ENCODE data around the gene UNC80. TPM values are rescaled to one million over a fixed set of nuclear protein-coding genes. Genes with fewer than 3 reads are reported as not detected.

Gene UNC80
- polyA plus RNA-seq, 2 of the 4 experiments (the other 2 are of a cell fraction) = not detected

GRCh38 chr2:209937893-209938292 is 166.3 kb downstream of the UNC80 start:
- ChIA-PET POLR2A (no interaction called here), CTCF (interaction anchor here (1.2 kb wide), 1 partner anchor 18 kb away, joined by 3 read pairs; no protein-coding TSS in a partner anchor)
- Histone ChIP-seq H3K4me1 (no peaks in the 10 kb centered on the region), H3K4me2 (no peak overlapping the region), H3K27ac (no peak overlapping the region), H3K4me3 (no peak overlapping the region), H3K9me3 (no peaks in the 10 kb centered on the region)
- FAIRE-seq (no peak), DNase-seq (ENCODE audit: low read depth in 1 of 2, low spot score in 1 of 2) (no peak), ATAC-seq (no peak)
- TF ChIP-seq TFCP2L1 (CRISPR knock-in tag; IDR thresholded peaks at IDR 0.05) (no peak), CBX2 (IDR thresholded peaks at IDR 0.05; ENCODE audit: borderline replicate concordance, low read depth) (no peak), EHF (CRISPR knock-in tag; IDR thresholded peaks at IDR 0.05) (no peak), RAD21 (conservative IDR thresholded peaks at IDR 0.05 in 1 of 2, IDR thresholded peaks at IDR 0.05 in 1 of 2) (no peak), JUNB (IDR thresholded peaks at IDR 0.05) (no peak), SMC3 (IDR thresholded peaks at IDR 0.05) (no peak), SREBF2 (IDR thresholded peaks at IDR 0.05) (no peak), GATA3 (IDR thresholded peaks at IDR 0.05; ENCODE audit: borderline replicate concordance) (no peak), PBX3 (IDR thresholded peaks at IDR 0.05) (no peak), NR3C1 (IDR thresholded peaks at IDR 0.05) (no peak), KDM1A (IDR thresholded peaks at IDR 0.05; ENCODE audit: low read depth) (no peak)
- TF ChIP-seq, protein P1, sequence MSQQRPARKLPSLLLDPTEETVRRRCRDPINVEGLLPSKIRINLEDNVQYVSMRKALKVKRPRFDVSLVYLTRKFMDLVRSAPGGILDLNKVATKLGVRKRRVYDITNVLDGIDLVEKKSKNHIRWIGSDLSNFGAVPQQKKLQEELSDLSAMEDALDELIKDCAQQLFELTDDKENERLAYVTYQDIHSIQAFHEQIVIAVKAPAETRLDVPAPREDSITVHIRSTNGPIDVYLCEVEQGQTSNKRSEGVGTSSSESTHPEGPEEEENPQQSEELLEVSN (IDR thresholded peaks at IDR 0.05; ENCODE audit: borderline replicate concordance, low read depth) = no peak

DNA sequence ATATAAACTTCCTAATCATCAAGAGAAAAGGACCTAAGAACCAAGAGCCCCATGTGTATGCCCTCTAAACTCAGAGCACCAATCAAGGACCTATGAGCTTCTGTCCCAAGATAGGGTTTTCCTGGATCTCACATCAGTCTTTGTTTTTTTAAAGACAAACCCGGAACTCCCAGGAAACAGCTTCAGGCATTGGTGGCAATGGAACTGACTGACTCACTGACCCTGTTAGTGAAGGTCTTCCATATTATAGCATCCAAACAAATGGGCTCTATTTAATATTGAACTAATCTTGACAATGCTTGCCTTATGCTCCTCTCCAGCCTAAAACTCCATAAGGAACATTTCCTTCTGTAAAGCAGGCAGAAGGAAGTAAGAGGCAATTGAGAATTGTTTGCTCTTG is 167.3 kb downstream of the UNC80 start:
- POLR2A ChIA-PET = no interaction called here
- Histone ChIP-seq H3K4me2 (no peak overlapping the region), H3K4me3 (no peak overlapping the region), H3K9me3 (no peaks in the 10 kb centered on the region), H3K27ac (no peak overlapping the region), H3K4me1 (no peaks in the 10 kb centered on the region)
- CTCF ChIA-PET = interaction anchor here (1.2 kb wide), 1 partner anchor 17 kb away, joined by 3 read pairs; no protein-coding TSS in a partner anchor
- TF ChIP-seq NPAS2 (CRISPR knock-in tag; IDR thresholded peaks at IDR 0.05; ENCODE audit: borderline replicate concordance) (no peak), CHD2 (IDR thresholded peaks at IDR 0.05; ENCODE audit: low read length, partially characterized antibody) (no peak), CHD4 (IDR thresholded peaks at IDR 0.05; ENCODE audit: borderline replicate concordance) (no peak), BHLHE40 (IDR thresholded peaks at IDR 0.05; ENCODE audit: low read depth, low read length) (no peak), HOXB13 (CRISPR knock-in tag; IDR thresholded peaks at IDR 0.05; ENCODE audit: low read depth) (no peak), HEYL (CRISPR knock-in tag; IDR thresholded peaks at IDR 0.05) (no peak), ZC3H11A (IDR thresholded peaks at IDR 0.05) (no peak), RARB (CRISPR knock-in tag; IDR thresholded peaks at IDR 0.05) (no peak), POLR2AphosphoS2 (conservative IDR thresholded peaks at IDR 0.05; ENCODE audit: low read length) (no peak), FOXS1 (CRISPR knock-in tag; IDR thresholded peaks at IDR 0.05) (no peak), TFCP2L1 (CRISPR knock-in tag; IDR thresholded peaks at IDR 0.05) (no peak)
- TF ChIP-seq, protein P1 (IDR thresholded peaks at IDR 0.05; ENCODE audit: borderline replicate concordance, low read depth) = no peak
- ATAC-seq = no peak
- no peak for DNase-seq (ENCODE audit: low read depth in 1 of 2, low spot score in 1 of 2)
- 7% methylated on average over 1 of the region's 1 CpG for WGBS (ENCODE audit: missing lambda C conversion rate)
- FAIRE-seq = no peak

DNA sequence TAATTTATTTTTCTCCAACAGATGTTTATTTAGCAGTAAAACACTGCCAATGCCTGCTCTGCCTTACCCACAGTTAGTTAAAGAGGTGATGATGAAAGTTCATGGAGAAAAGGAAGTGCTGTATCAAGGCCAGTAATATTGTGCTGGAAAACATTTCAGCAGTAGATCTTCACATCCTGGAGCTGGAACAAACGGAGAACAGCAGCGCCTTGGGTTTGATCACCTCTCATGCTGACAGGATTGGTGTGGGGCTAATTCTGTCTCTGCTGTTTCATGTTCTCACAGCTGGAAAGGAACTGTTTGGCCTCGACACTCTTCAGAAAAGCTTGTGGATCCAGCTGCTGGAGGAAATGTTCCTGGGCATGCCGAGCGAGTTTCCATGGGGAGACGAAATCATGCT is 169.3 kb downstream of the UNC80 start:
- Histone ChIP-seq H3K4me1 (no peaks in the 10 kb centered on the region), H3K9me3 (no peaks in the 10 kb centered on the region), H3K4me2 (no peak overlapping the region), H3K4me3 (no peak overlapping the region), H3K27ac (no peak overlapping the region)
- POLR2A ChIA-PET = no interaction called here
- TF ChIP-seq POLR2AphosphoS2 (conservative IDR thresholded peaks at IDR 0.05; ENCODE audit: low read length) = no peak
- no peak for TF ChIP-seq CEBPB (IDR thresholded peaks at IDR 0.05)
- TF ChIP-seq HOXB5 (CRISPR knock-in tag; IDR thresholded peaks at IDR 0.05) = no peak
- TF ChIP-seq ZFP36 (IDR thresholded peaks at IDR 0.05; ENCODE audit: borderline replicate concordance, partially characterized antibody) = no peak
- TF ChIP-seq MAX (IDR thresholded peaks at IDR 0.05) = no peak
- no peak for TF ChIP-seq BHLHE40 (IDR thresholded peaks at IDR 0.05; ENCODE audit: low read depth, low read length)
- TF ChIP-seq BCL3 (IDR thresholded peaks at IDR 0.05) = no peak
- TF ChIP-seq PHF8 (IDR thresholded peaks at IDR 0.05; ENCODE audit: borderline replicate concordance, low read depth) = no peak
- TF ChIP-seq, protein P2, sequence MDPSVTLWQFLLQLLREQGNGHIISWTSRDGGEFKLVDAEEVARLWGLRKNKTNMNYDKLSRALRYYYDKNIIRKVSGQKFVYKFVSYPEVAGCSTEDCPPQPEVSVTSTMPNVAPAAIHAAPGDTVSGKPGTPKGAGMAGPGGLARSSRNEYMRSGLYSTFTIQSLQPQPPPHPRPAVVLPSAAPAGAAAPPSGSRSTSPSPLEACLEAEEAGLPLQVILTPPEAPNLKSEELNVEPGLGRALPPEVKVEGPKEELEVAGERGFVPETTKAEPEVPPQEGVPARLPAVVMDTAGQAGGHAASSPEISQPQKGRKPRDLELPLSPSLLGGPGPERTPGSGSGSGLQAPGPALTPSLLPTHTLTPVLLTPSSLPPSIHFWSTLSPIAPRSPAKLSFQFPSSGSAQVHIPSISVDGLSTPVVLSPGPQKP (IDR thresholded peaks at IDR 0.05; ENCODE audit: low read depth, low read length) = no peak
- no peak for ATAC-seq
- DNase-seq (ENCODE audit: low read depth in 1 of 2, low spot score in 1 of 2) = no peak
- CTCF ChIA-PET = interaction anchor here (1.0 to 1.3 kb wide), 2 partner anchors 13 to 20 kb away, joined by 3 read pairs; no protein-coding TSS in a partner anchor
- WGBS (ENCODE audit: missing lambda C conversion rate) = 32% methylated on average over 6 of the region's 6 CpGs
- no peak for FAIRE-seq
